ENCODE results near the gene ZFYVE28. TPM values are rescaled to one million over a fixed set of nuclear protein-coding genes. Genes with fewer than 3 reads are reported as not detected.

Gene ZFYVE28
- total RNA-seq, 3 donors from 2014 or later (not counting 1 experiment from before 2014, with no cell fraction given): 85.4 to 107 (median 104) TPM

GRCh38 chr4:2415881-2416563 is 2.4 kb downstream of the ZFYVE28 start:
- Histone ChIP-seq H3K36me3 (ENCODE audit: control insufficient read depth, insufficient read depth, low read length) (no peaks in the 10 kb centered on the region), H3K27ac (ENCODE audit: low read length) (no peak overlapping the region), H3K9me3 (ENCODE audit: control insufficient read depth, insufficient read depth, low read length) (no peaks in the 10 kb centered on the region), H3K27me3 (ENCODE audit: control insufficient read depth, insufficient read depth, low read length) (peaks cover 23% of the 10 kb centered on the region), H3K4me3 (ENCODE audit: low read length) (peak overlapping the region; percentile 34), H3K4me1 (ENCODE audit: control insufficient read depth, insufficient read depth, low read length) (peaks cover 69% of the 10 kb centered on the region)
- intact Hi-C loops (cut with micrococcal nuclease): no loop called here
- H3K4me3 Mint-ChIP-seq: peak overlapping the region; percentile 87
- no peaks in the 10 kb centered on the region for H3K36me3 Mint-ChIP-seq
- H3K27ac Mint-ChIP-seq: peak overlapping the region; percentile 76 to 100
- no peak for TF ChIP-seq CTCF (IDR thresholded peaks at IDR 0.05)
- no peak for ATAC-seq
- no peaks in the 10 kb centered on the region for H3K9me3 Mint-ChIP-seq
- H3K27me3 Mint-ChIP-seq (ENCODE audit: low read depth in 2 of 2): peaks cover 13 to 14% of the 10 kb centered on the region in 2 donors
- peaks cover 68 to 77% of the 10 kb centered on the region in 2 donors for H3K4me1 Mint-ChIP-seq
- WGBS (ENCODE audit: insufficient coverage): 74% methylated on average over 17 of the region's 17 CpGs
- no peak for DNase-seq

GRCh38 chr4:2415213-2415612 is 3.2 kb downstream of the ZFYVE28 start:
- Histone ChIP-seq H3K9me3 (ENCODE audit: control insufficient read depth, insufficient read depth, low read length) (no peaks in the 10 kb centered on the region), H3K27ac (ENCODE audit: low read length) (no peak overlapping the region), H3K36me3 (ENCODE audit: control insufficient read depth, insufficient read depth, low read length) (no peaks in the 10 kb centered on the region), H3K4me1 (ENCODE audit: control insufficient read depth, insufficient read depth, low read length) (peaks cover 75% of the 10 kb centered on the region), H3K4me3 (ENCODE audit: low read length) (no peak overlapping the region), H3K27me3 (ENCODE audit: control insufficient read depth, insufficient read depth, low read length) (peaks cover 15% of the 10 kb centered on the region)
- DNase-seq: no peak
- peak overlapping the region; percentile 58 to 100 for H3K27ac Mint-ChIP-seq
- no peaks in the 10 kb centered on the region for H3K36me3 Mint-ChIP-seq
- H3K27me3 Mint-ChIP-seq (ENCODE audit: low read depth in 2 of 2): peaks cover 6% of the 10 kb centered on the region in 2 donors
- H3K4me1 Mint-ChIP-seq: peaks cover 74 to 81% of the 10 kb centered on the region in 2 donors
- TF ChIP-seq CTCF (IDR thresholded peaks at IDR 0.05): no peak
- intact Hi-C loops (cut with micrococcal nuclease): no loop called here
- no peaks in the 10 kb centered on the region for H3K9me3 Mint-ChIP-seq
- 93% methylated on average over 3 of the region's 3 CpGs for WGBS (ENCODE audit: insufficient coverage)
- no peak for ATAC-seq
- peak overlapping the region; percentile 61 for H3K4me3 Mint-ChIP-seq

GRCh38 chr4:2413821-2414610 is 4.4 kb downstream of the ZFYVE28 start:
- intact Hi-C loops (cut with micrococcal nuclease): loop anchor here (1.0 to 2.0 kb wide), 6 partner anchors 55 to 172 kb away; partner anchors contain the start of genes HAUS3, MXD4, POLN and RNF4
- Mint-ChIP-seq H3K36me3 (no peaks in the 10 kb centered on the region), H3K4me1 (peaks cover 66 to 75% of the 10 kb centered on the region in 2 donors), H3K27ac (peak overlapping the region; percentile 96 to 100), H3K9me3 (no peaks in the 10 kb centered on the region), H3K4me3 (peak overlapping the region; percentile 98), H3K27me3 (ENCODE audit: low read depth in 2 of 2) (no peaks in the 10 kb centered on the region)
- DNase-seq (peak in 1 of 2 donors; percentile 55), ATAC-seq (no peak)
- H3K27me3 ChIP-seq (ENCODE audit: control insufficient read depth, insufficient read depth, low read length): peaks cover 12% of the 10 kb centered on the region
- no peaks in the 10 kb centered on the region for H3K9me3 ChIP-seq (ENCODE audit: control insufficient read depth, insufficient read depth, low read length)
- peak overlapping the region; percentile 35 for H3K4me3 ChIP-seq (ENCODE audit: low read length)
- no peak for TF ChIP-seq CTCF (IDR thresholded peaks at IDR 0.05)
- WGBS (ENCODE audit: insufficient coverage): 47% methylated on average over 14 of the region's 14 CpGs
- peak overlapping the region; percentile 88 for H3K27ac ChIP-seq (ENCODE audit: low read length)
- peaks cover 74% of the 10 kb centered on the region for H3K4me1 ChIP-seq (ENCODE audit: control insufficient read depth, insufficient read depth, low read length)
- no peaks in the 10 kb centered on the region for H3K36me3 ChIP-seq (ENCODE audit: control insufficient read depth, insufficient read depth, low read length)

Measured in natural killer cell (primary cell).